Endothelial cell of umbilical vein (primary cell): ENCODE results near the gene SSRP1. TPM values are rescaled to one million over a fixed set of nuclear protein-coding genes. Genes with fewer than 3 reads are reported as not detected.
"Not testable (repeated sequence)": the region's sequence is repeated elsewhere in the genome, so short reads cannot be mapped to it uniquely, and the experiment has no call there.

Source experiments
- BruUV-seq: library from RNA; stranded (reverse); fragments of 400-500 nt; replicated peaks from 2 replicates; lab custom pipeline; 2021; lab: Mats Ljungman, UMichigan
- CTCF ChIA-PET: fragments of 300-600, 350-600 bp; sonication (Branson Sonifier 250); formaldehyde crosslinking; loops from one replicate; lab custom pipeline; 2021; ENCODE audit warnings: antibody characterized with exemption, inconsistent platforms; lab: Charles Lee
- POLR2A ChIA-PET: fragments of 300-600, 350-600 bp; sonication (Branson Sonifier 250); formaldehyde crosslinking; loops from one replicate; lab custom pipeline; 2021; ENCODE audit warnings: antibody characterized with exemption, inconsistent platforms; lab: Charles Lee
- DNase-seq: peaks from one replicate; pipeline ENCODE4 v3.0.0-alpha.2; 2011; ENCODE audit warnings: low read depth, low spot score
- FAIRE-seq: peaks from 2 replicates; lab custom pipeline; 2011; peaks lifted over from hg19 to GRCh38; lab: Jason Lieb, UNC
- H2AFZ ChIP-seq: 2 replicates; pipeline ENCODE4 v1.6.0; 2012; ENCODE audit warnings: low read depth, low read length, control low read depth, inconsistent platforms
- H3K27ac ChIP-seq: 2 replicates; pipeline ENCODE4 v1.5.1; 2011; ENCODE audit warnings: low read depth, mild to moderate bottlenecking, control low read depth, low read length, moderate library complexity; ENCODE audit not compliant: insufficient read depth
- H3K27me3 ChIP-seq, 2 experiments: 2 replicates each; pipeline versions ENCODE4 v1.6.0 to v1.6.1; 2011; ENCODE audit warnings: low read length in 2 of 2, mixed read lengths in 1 of 2; ENCODE audit not compliant: control insufficient read depth in 2 of 2, insufficient read depth in 2 of 2
- H3K36me3 ChIP-seq, 2 experiments: 2 replicates in 1 of 2; 3 replicates in 1 of 2; pipeline ENCODE4 v1.5.1; 2011; ENCODE audit warnings: low read length in 2 of 2, mild to moderate bottlenecking in 1 of 2, moderate library complexity in 1 of 2; ENCODE audit not compliant: control insufficient read depth in 2 of 2, insufficient read depth in 2 of 2; ENCODE audit errors: extremely low read depth in 1 of 2
- H3K4me1 ChIP-seq: 3 replicates; pipeline ENCODE4 v1.5.1; 2011; ENCODE audit warnings: mild to moderate bottlenecking, low read length; ENCODE audit not compliant: control insufficient read depth, insufficient read depth; ENCODE audit errors: extremely low read depth
- H3K4me2 ChIP-seq: 2 replicates; pipeline ENCODE4 v1.6.1; 2011; ENCODE audit warnings: low read length, control low read depth, mixed read lengths; ENCODE audit not compliant: insufficient read depth
- H3K4me3 ChIP-seq, 3 experiments: fragments of 200-600 bp in 1 of 3; sonication (generic), shearing (Covaris generic) in 1 of 3; replicated peaks in 1 of 3; 2 replicates each; pipeline ENCODE4 v1.5.1; 2011 to 2016; ENCODE audit warnings: control low read depth in 3 of 3, low read length in 3 of 3, mild to moderate bottlenecking in 2 of 3, inconsistent platforms in 1 of 3, low read depth in 1 of 3, moderate library complexity in 1 of 3; ENCODE audit not compliant: insufficient read depth in 1 of 3
- H3K79me2 ChIP-seq: 2 replicates; pipeline ENCODE4 v1.6.0; 2012; ENCODE audit warnings: low read length, inconsistent platforms; ENCODE audit not compliant: control insufficient read depth, insufficient read depth
- H3K9ac ChIP-seq: replicated peaks from 2 replicates; pipeline ENCODE3; 2011; ENCODE audit warnings: low read length, control low read depth; ENCODE audit not compliant: insufficient read depth; ENCODE audit errors: extremely low read depth
- H3K9me1 ChIP-seq: replicated peaks from 3 replicates; pipeline ENCODE4 v1.6.0; 2011; ENCODE audit warnings: mild to moderate bottlenecking, low read length; ENCODE audit not compliant: control insufficient read depth, insufficient read depth; ENCODE audit errors: extremely low read depth
- H3K9me3 ChIP-seq: replicated peaks from 2 replicates; pipeline ENCODE4 v1.5.1; 2012; ENCODE audit warnings: low read length, inconsistent platforms; ENCODE audit not compliant: control insufficient read depth, insufficient read depth
- H4K20me1 ChIP-seq: replicated peaks from 2 replicates; pipeline ENCODE3; 2011; ENCODE audit warnings: mild to moderate bottlenecking, low read length; ENCODE audit not compliant: control insufficient read depth, insufficient read depth; ENCODE audit errors: extremely low read depth
- EZH2 ChIP-seq: IDR thresholded peaks from 2 replicates; pipeline ENCODE4 v1.6.1; 2012; ENCODE audit warnings: borderline replicate concordance, low read depth, mild to moderate bottlenecking, moderate library complexity, low read length, inconsistent platforms; ENCODE audit not compliant: severe bottlenecking
- FOS ChIP-seq: IDR thresholded peaks from 2 replicates; pipeline ENCODE4 v1.6.1; 2011; ENCODE audit warnings: mild to moderate bottlenecking, low read length, moderate library complexity, borderline replicate concordance; ENCODE audit not compliant: insufficient read depth
- GATA2 ChIP-seq: IDR thresholded peaks from 2 replicates; pipeline ENCODE4 v1.7.0; 2011; ENCODE audit warnings: low read depth, mild to moderate bottlenecking, moderate library complexity, mixed read lengths, low read length; ENCODE audit not compliant: insufficient read length, insufficient read depth
- POLR2A ChIP-seq: IDR thresholded peaks from 2 replicates; pipeline ENCODE4 v1.6.1; 2012; ENCODE audit warnings: low read depth, mild to moderate bottlenecking, control low read depth, low read length
- POLR2AphosphoS5 ChIP-seq: IDR thresholded peaks from 2 replicates; pipeline ENCODE4 v1.6.1; 2012; ENCODE audit warnings: low read depth, mild to moderate bottlenecking, control low read depth, low read length, moderate library complexity; ENCODE audit not compliant: insufficient read depth
- dilution Hi-C: fragments of 300-500 bp; cut with MboI; formaldehyde crosslinking; loops from one replicate; pipeline ENCODE4 v1.15.0; 2019; ENCODE audit warnings: low sequenced_read_pairs; ENCODE audit not compliant: extremely low pct_ligation_motif_present
- intact Hi-C: fragments of 100-400 bp; cut with micrococcal nuclease; formaldehyde crosslinking; loops from one replicate; pipeline ENCODE4 v1.10.0; 2022
- polyA plus RNA-seq, 4 experiments: library from polyadenylated mRNA; depleted of rRNA in 3 of 4; stranded (reverse) in 3 of 4; unstranded in 1 of 4; fragments of >200 nt; gene quantifications; 2 replicates each; pipeline versions ENCODE4 v1.2.1 to v1.2.3, GENCODE V29; 2011 to 2012; ENCODE audit warnings: missing spikeins in 1 of 4
- total RNA-seq: library from RNA; stranded (reverse); gene quantifications from 2 replicates; pipeline ENCODE4 v1.2.3, GENCODE V29; 2021

The SSRP1 gene
- total and polyA plus RNA-seq, 2 donors (not counting 3 experiments of a cell fraction or from before 2014, with no cell fraction given) = 130 to 146 TPM

DNA sequence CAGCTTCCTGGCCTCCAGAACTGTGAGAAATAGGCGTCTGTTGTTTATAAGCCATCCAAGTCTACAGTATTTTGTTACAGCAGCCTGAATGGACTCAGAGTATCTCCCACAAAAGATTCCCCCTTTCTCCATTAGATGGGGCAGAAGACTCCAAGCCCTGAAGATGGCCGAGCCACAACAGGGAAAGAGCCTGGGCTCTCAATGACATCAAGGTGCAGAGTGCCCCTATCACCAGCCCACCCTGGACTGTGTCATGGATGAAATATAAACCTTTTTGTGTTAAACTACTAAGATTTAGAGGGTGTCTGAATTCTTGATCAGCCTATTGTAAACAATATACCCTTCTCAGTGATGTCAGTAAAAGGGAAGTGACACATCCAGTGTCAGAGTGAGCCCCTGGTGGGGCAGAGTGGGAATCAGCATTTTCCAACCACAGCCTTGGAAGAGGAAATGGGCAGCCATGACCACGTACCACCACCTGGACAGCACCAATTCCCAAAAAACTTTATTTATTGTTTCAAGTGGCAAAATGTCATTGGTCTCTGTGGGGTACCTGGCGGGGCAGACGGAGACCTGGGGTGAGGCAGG, 36.4 kb downstream of the SSRP1 start:
- no peaks in the 10 kb centered on the region for H3K9me1 ChIP-seq
- DNase-seq (no peak), FAIRE-seq (no peak)
- no peaks in the 10 kb centered on the region for H3K27me3 ChIP-seq
- H3K79me2 ChIP-seq = peaks cover 7% of the 10 kb centered on the region
- H3K9me3 ChIP-seq = no peaks in the 10 kb centered on the region
- no peak overlapping the region for H3K27ac ChIP-seq
- no TSS peak for BruUV-seq
- no peaks in the 10 kb centered on the region for H4K20me1 ChIP-seq
- no peaks in the 10 kb centered on the region for H3K4me1 ChIP-seq
- H3K4me3 ChIP-seq = no peak overlapping the region
- peaks cover 25 to 52% of the 10 kb centered on the region in 2 experiments for H3K36me3 ChIP-seq
- intact Hi-C loops (no loop called here), dilution Hi-C loops (no loop called here)
- CTCF ChIA-PET = no interaction called here
- POLR2A ChIA-PET = no interaction called here
- H3K9ac ChIP-seq = no peak overlapping the region
- no peak overlapping the region for H3K4me2 ChIP-seq
- no peak overlapping the region for H2AFZ ChIP-seq
- TF ChIP-seq POLR2AphosphoS5 = no peak
- TF ChIP-seq GATA2 = no peak
- TF ChIP-seq FOS = peak; percentile 57
- no peak for TF ChIP-seq EZH2

- H3K27ac ChIP-seq = no peak overlapping the region
- H3K36me3 ChIP-seq = peaks cover 23 to 38% of the 10 kb centered on the region in 2 experiments
- no peak overlapping the region for H2AFZ ChIP-seq
- H3K9me1 ChIP-seq = no peaks in the 10 kb centered on the region
- H3K79me2 ChIP-seq = no peaks in the 10 kb centered on the region
- TF ChIP-seq POLR2AphosphoS5 = peak; percentile 8
- TF ChIP-seq POLR2A = no peak
- no peak for TF ChIP-seq EZH2
- peak; percentile 24 for FAIRE-seq
- no peaks in the 10 kb centered on the region for H4K20me1 ChIP-seq
- H3K4me3 ChIP-seq = no peak overlapping the region
- intact Hi-C loops (no loop called here), dilution Hi-C loops (no loop called here)
- H3K4me1 ChIP-seq = no peaks in the 10 kb centered on the region
- ChIA-PET POLR2A (no interaction called here), CTCF (no interaction called here)
- H3K9me3 ChIP-seq = no peaks in the 10 kb centered on the region
- BruUV-seq = no TSS peak
- no peak overlapping the region for H3K9ac ChIP-seq
- H3K27me3 ChIP-seq = no peaks in the 10 kb centered on the region
- DNase-seq = no peak
- no peak overlapping the region for H3K4me2 ChIP-seq
Observed at GRCh38 chr11:57297221-57297620, 38.5 kb downstream of the SSRP1 start.

- H3K9me1 ChIP-seq, POLR2A ChIA-PET, H4K20me1 ChIP-seq, H3K4me3 ChIP-seq, DNase-seq, H3K27ac ChIP-seq, BruUV-seq, FAIRE-seq, H3K9me3 ChIP-seq, dilution Hi-C loops, H3K4me1 ChIP-seq, H2AFZ ChIP-seq, H3K27me3 ChIP-seq, H3K79me2 ChIP-seq, intact Hi-C loops, H3K4me2 ChIP-seq, H3K9ac ChIP-seq: not testable (repeated sequence)
- CTCF ChIA-PET = interaction anchor here (0.8 kb wide), 1 partner anchor 47 kb away, joined by 3 read pairs; no protein-coding TSS in a partner anchor
- H3K36me3 ChIP-seq = peaks cover 17 to 30% of the 10 kb centered on the region in 2 experiments
Observed at GRCh38 chr11:57296205-57296604, 39.5 kb downstream of the SSRP1 start.
